HEK293T (cell line): ENCODE data around the gene NPAS3.

Experiments used
- CTBP1 ChIP-seq: fragments of 450-650 bp; IDR thresholded peaks from 2 replicates; pipeline ENCODE4 v1.6.1; 2016; ENCODE audit warnings: borderline replicate concordance
- FOXA1 ChIP-seq: fragments of 450-650 bp; IDR thresholded peaks from 2 replicates; pipeline ENCODE4 v1.6.1; 2016; ENCODE audit warnings: mild to moderate bottlenecking
- FOXM1 ChIP-seq: fragments of 450-650 bp; IDR thresholded peaks from 2 replicates; pipeline ENCODE4 v1.6.1; 2017; ENCODE audit warnings: mild to moderate bottlenecking, borderline replicate concordance
- NFRKB ChIP-seq: fragments of 450-650 bp; IDR thresholded peaks from 2 replicates; pipeline ENCODE4 v1.6.1; 2016; ENCODE audit warnings: mild to moderate bottlenecking, moderate library complexity
- SUZ12 ChIP-seq: fragments of 450-650 bp; IDR thresholded peaks from 2 replicates; pipeline ENCODE4 v1.6.1; 2016; ENCODE audit warnings: mild to moderate bottlenecking

GRCh38 chr14:33464254-33464962, 525.7 kb downstream of the NPAS3 start:
- no peak for TF ChIP-seq NFRKB
- TF ChIP-seq FOXM1, result no peak
- TF ChIP-seq CTBP1, result no peak
- no peak for TF ChIP-seq FOXA1
- no peak for TF ChIP-seq SUZ12
